ENCODE data around the gene CCDC136.

DNA sequence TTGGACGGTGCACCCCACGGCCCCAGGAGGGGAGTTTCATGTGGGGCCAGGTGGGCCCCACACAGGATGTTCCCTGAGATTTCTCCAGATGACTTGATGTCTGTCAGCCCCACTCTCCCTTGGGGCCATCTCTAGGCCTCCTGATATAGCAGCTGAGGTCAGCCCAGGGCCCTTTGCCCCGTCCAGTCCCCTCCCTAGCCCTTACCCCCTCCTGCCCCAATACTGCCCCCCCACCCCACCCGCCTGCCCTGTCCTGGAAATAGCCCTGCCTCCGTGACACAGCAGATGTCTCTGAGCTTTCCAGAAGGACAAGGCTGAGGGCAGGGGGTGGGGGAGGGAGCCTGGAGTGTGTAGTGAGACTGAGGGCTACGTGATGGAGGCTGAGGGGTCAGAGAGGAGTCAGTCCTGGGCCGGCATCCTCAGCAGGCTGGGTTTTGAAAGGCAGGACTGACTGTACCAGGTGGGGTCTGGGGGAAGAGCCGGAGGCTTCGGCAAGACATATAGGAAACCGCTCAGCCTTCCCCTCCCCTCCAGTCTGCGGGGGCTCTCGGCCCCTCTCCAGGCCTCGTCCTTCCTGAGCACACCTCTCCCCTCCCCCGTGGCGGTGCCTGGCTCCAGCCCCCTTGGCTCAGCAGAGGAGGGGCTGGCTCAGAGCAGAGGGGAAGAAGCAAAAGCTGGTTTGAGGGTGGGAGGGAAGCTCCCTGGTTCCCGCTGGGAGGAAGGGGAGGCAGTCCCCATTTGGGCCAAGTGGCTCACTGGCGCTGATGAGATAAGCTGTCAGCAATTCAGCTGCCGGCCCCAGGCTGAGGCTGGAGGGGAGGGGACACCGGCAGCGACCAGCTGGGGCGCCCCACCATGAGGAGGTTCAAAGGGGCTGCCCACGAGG is 40.5 kb downstream of the CCDC136 start:
- TF ChIP-seq, protein P1, sequence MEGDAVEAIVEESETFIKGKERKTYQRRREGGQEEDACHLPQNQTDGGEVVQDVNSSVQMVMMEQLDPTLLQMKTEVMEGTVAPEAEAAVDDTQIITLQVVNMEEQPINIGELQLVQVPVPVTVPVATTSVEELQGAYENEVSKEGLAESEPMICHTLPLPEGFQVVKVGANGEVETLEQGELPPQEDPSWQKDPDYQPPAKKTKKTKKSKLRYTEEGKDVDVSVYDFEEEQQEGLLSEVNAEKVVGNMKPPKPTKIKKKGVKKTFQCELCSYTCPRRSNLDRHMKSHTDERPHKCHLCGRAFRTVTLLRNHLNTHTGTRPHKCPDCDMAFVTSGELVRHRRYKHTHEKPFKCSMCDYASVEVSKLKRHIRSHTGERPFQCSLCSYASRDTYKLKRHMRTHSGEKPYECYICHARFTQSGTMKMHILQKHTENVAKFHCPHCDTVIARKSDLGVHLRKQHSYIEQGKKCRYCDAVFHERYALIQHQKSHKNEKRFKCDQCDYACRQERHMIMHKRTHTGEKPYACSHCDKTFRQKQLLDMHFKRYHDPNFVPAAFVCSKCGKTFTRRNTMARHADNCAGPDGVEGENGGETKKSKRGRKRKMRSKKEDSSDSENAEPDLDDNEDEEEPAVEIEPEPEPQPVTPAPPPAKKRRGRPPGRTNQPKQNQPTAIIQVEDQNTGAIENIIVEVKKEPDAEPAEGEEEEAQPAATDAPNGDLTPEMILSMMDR (optimal IDR thresholded peaks at IDR 0.05 in 1 of 3, IDR thresholded peaks at IDR 0.05 in 1 of 3, conservative IDR thresholded peaks at IDR 0.05 in 1 of 3; ENCODE audit: extremely low read depth in 1 of 3, insufficient read depth in 2 of 3, low read length in 3 of 3) = no peak
- TF ChIP-seq EZH2 (IDR thresholded peaks at IDR 0.05; ENCODE audit: low read length) = no peak

Data from keratinocyte (primary cell).